Esophagus squamous epithelium (tissue), 4 donors: ENCODE data around the gene CTTN.

Source experiments
- CTCF ChIP-seq, 6 experiments: fragments of 450-650 bp in 4 of 6; fragments of 200-600 bp in 2 of 6; sonication (generic) in 2 of 6; IDR thresholded peaks; one replicate each; pipeline ENCODE4 v1.5.1; 2016 to 2019; ENCODE audit warnings: antibody characterized with exemption in 6 of 6, mild to moderate bottlenecking in 4 of 6, moderate library complexity in 4 of 6
- POLR2A ChIP-seq, 4 donors: fragments of 450-650 bp; IDR thresholded peaks; one replicate each; pipeline ENCODE4 v1.6.1; 2017; ENCODE audit warnings: antibody characterized with exemption in 4 of 4, mild to moderate bottlenecking in 4 of 4, moderate library complexity in 3 of 4

- TF ChIP-seq CTCF (IDR thresholded peaks at IDR 0.05), result no peak
- no peak for TF ChIP-seq POLR2A (IDR thresholded peaks at IDR 0.05)
These were observed 75.8 kb downstream of the CTTN start for GRCh38 chr11:70473873-70474690.
